SK-N-MC (cell line): ENCODE results near the gene RBM4.

Experiments
- DNase-seq: peaks from one replicate; pipeline ENCODE4 v3.0.0-alpha.2; 2011; ENCODE audit warnings: low read depth, low spot score
- H3K27ac ChIP-seq: fragments of 200-600 bp; sonication (generic); 2 replicates; pipeline ENCODE4 v1.5.1; 2016; ENCODE audit warnings: mixed run types
- H3K36me3 ChIP-seq: fragments of 200-600 bp; sonication (generic); 2 replicates; pipeline ENCODE4 v1.6.1; 2017; ENCODE audit warnings: antibody characterized with exemption, low read length, mixed read lengths; ENCODE audit not compliant: insufficient read depth
- H3K4me3 ChIP-seq: fragments of 200-600 bp; sonication (generic); 2 replicates; pipeline ENCODE4 v1.5.1; 2016
- H3K9ac ChIP-seq: fragments of 200-600 bp; sonication (generic); 2 replicates; pipeline ENCODE4 v1.8.0; 2017; ENCODE audit warnings: mixed run types, mixed read lengths; ENCODE audit not compliant: insufficient read length
- H3K9me3 ChIP-seq: fragments of 200-600 bp; sonication (generic); 2 replicates; pipeline ENCODE4 v1.6.1; 2017; ENCODE audit warnings: low read depth, mild to moderate bottlenecking, antibody characterized with exemption, low read length, moderate library complexity, mixed read lengths
- EZH2 ChIP-seq: fragments of 200-600 bp; sonication (generic); IDR thresholded peaks from one replicate; pipeline ENCODE4 v1.6.1; 2017; ENCODE audit warnings: antibody characterized with exemption
- FOXP2 ChIP-seq: optimal IDR thresholded peaks from 2 replicates; pipeline ENCODE3; 2011; ENCODE audit warnings: mild to moderate bottlenecking, moderate library complexity; ENCODE audit not compliant: insufficient read depth; ENCODE audit errors: extremely low read length, control extremely low read depth
- POLR2AphosphoS5 ChIP-seq: IDR thresholded peaks from 2 replicates; pipeline ENCODE4 v1.6.1; 2012; ENCODE audit warnings: mild to moderate bottlenecking, low read depth, low read length, borderline replicate concordance

Gene RBM4

GRCh38 chr11:66689661-66690590 is 51.4 kb downstream of the RBM4 start:
- Histone ChIP-seq H3K4me3 (no peak overlapping the region), H3K9ac (no peak overlapping the region)

GRCh38 chr11:66691311-66691980 is 52.9 kb downstream of the RBM4 start:
- no peak overlapping the region for H3K4me3 ChIP-seq
- DNase-seq = no peak
- peaks cover 65% of the 10 kb centered on the region; the same call in 1 of the 2 replicates for H3K36me3 ChIP-seq
- no peaks in the 10 kb centered on the region for H3K9me3 ChIP-seq
- H3K9ac ChIP-seq = no peak overlapping the region
- no peak overlapping the region for H3K27ac ChIP-seq
- TF ChIP-seq EZH2 = no peak
- TF ChIP-seq POLR2AphosphoS5 = no peak
- no peak for TF ChIP-seq FOXP2

More at GRCh38 chr11:66689661-66690590, 51.4 kb downstream of the RBM4 start:
- no peak overlapping the region for H3K27ac ChIP-seq
- peaks cover 60% of the 10 kb centered on the region for H3K36me3 ChIP-seq
- no peak for DNase-seq
- TF ChIP-seq EZH2 (no peak), FOXP2 (no peak), POLR2AphosphoS5 (no peak)
- no peaks in the 10 kb centered on the region for H3K9me3 ChIP-seq

- DNase-seq = no peak
- TF ChIP-seq FOXP2 (no peak), EZH2 (no peak), POLR2AphosphoS5 (no peak)
- Histone ChIP-seq H3K36me3 (peaks cover 66% of the 10 kb centered on the region; the same call in 1 of the 2 replicates), H3K27ac (no peak overlapping the region), H3K9me3 (no peaks in the 10 kb centered on the region), H3K4me3 (no peak overlapping the region), H3K9ac (no peak overlapping the region)
These were observed 53.9 kb downstream of the RBM4 start for GRCh38 chr11:66692446-66692845.

- peaks cover 66% of the 10 kb centered on the region for H3K36me3 ChIP-seq
- no peak for DNase-seq
- H3K27ac ChIP-seq = no peak overlapping the region
- TF ChIP-seq POLR2AphosphoS5 = no peak
- no peak for TF ChIP-seq EZH2
- TF ChIP-seq FOXP2 = no peak
- no peaks in the 10 kb centered on the region for H3K9me3 ChIP-seq
- H3K4me3 ChIP-seq = no peak overlapping the region
- no peak overlapping the region for H3K9ac ChIP-seq
These were observed 54.4 kb downstream of the RBM4 start for GRCh38 chr11:66692871-66693331.

GRCh38 chr11:66693356-66694055 is 55.0 kb downstream of the RBM4 start:
- no peak overlapping the region for H3K4me3 ChIP-seq
- no peaks in the 10 kb centered on the region for H3K9me3 ChIP-seq
- TF ChIP-seq POLR2AphosphoS5 (no peak), EZH2 (no peak), FOXP2 (no peak)
- no peak overlapping the region for H3K9ac ChIP-seq
- no peak for DNase-seq
- no peak overlapping the region for H3K27ac ChIP-seq
- peaks cover 66% of the 10 kb centered on the region for H3K36me3 ChIP-seq

- TF ChIP-seq POLR2AphosphoS5 (no peak), FOXP2 (no peak), EZH2 (no peak)
- Histone ChIP-seq H3K9me3 (no peaks in the 10 kb centered on the region), H3K36me3 (peaks cover 66% of the 10 kb centered on the region), H3K27ac (no peak overlapping the region), H3K4me3 (no peak overlapping the region), H3K9ac (no peak overlapping the region)
- DNase-seq = no peak
These were observed 55.5 kb downstream of the RBM4 start for GRCh38 chr11:66694056-66694410.

GRCh38 chr11:66694732-66695207 is 56.3 kb downstream of the RBM4 start:
- H3K27ac ChIP-seq = 0 out of 2 replicates have a peak overlapping the region, but pooled peaks have one; percentile 16
- H3K4me3 ChIP-seq = no peak overlapping the region
- peaks cover 73% of the 10 kb centered on the region for H3K36me3 ChIP-seq
- H3K9ac ChIP-seq = no peak overlapping the region
- TF ChIP-seq EZH2 = no peak
- TF ChIP-seq FOXP2 = no peak
- TF ChIP-seq POLR2AphosphoS5 = no peak
- peak; percentile 48 for DNase-seq
- no peaks in the 10 kb centered on the region for H3K9me3 ChIP-seq
